ENCODE data around the gene ZMIZ1.

DNA sequence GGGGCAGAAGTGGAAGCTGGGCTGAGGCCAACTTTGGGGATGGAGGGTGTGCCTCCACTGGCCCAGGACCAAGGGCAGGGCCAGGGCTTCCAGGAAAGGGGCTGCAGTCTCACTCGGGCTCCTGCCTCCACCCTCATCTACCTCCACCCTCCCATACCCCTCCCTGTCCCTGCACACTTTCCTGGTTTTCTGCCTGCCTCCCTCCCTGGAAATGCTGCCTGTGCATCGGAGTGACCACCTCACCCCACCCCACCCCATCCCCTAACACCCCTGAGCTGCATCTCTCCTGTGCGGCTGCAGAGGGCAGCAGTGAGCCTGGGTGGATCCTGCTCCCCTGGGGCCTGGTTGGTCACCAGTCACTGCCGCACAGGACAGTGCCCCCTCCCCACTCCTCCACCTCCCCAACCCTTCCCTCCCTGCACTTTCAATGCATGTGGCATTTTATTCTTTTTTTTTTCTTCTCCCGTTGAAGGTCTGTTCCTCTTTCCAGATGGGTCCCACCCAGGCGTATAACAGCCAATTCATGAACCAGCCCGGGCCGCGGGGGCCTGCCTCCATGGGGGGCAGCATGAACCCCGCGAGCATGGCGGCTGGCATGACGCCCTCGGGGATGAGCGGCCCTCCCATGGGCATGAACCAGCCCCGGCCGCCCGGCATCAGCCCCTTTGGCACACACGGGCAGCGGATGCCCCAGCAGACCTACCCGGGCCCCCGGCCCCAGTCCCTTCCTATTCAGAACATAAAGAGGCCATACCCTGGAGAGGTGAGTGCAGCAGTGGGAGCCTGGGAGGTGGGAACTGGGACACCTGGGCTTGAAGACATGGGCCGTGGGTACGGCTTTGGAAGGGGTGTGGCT is 224.4 kb downstream of the ZMIZ1 start:
- TF ChIP-seq, protein P1, sequence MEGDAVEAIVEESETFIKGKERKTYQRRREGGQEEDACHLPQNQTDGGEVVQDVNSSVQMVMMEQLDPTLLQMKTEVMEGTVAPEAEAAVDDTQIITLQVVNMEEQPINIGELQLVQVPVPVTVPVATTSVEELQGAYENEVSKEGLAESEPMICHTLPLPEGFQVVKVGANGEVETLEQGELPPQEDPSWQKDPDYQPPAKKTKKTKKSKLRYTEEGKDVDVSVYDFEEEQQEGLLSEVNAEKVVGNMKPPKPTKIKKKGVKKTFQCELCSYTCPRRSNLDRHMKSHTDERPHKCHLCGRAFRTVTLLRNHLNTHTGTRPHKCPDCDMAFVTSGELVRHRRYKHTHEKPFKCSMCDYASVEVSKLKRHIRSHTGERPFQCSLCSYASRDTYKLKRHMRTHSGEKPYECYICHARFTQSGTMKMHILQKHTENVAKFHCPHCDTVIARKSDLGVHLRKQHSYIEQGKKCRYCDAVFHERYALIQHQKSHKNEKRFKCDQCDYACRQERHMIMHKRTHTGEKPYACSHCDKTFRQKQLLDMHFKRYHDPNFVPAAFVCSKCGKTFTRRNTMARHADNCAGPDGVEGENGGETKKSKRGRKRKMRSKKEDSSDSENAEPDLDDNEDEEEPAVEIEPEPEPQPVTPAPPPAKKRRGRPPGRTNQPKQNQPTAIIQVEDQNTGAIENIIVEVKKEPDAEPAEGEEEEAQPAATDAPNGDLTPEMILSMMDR (conservative IDR thresholded peaks at IDR 0.05 in 1 of 2, IDR thresholded peaks at IDR 0.05 in 1 of 2; ENCODE audit: low read depth in 1 of 2, low read length in 2 of 2): peak; percentile 29 to 49
- TF ChIP-seq EZH2 (IDR thresholded peaks at IDR 0.05; ENCODE audit: low read length, missing control alignments): no peak

Measured in fibroblast of lung (primary cell).